Measurements from ENCODE around the gene NPBWR2.
A peak's percentile ranks its signal among the peaks of the same experiment; 100 is the strongest.

Gene NPBWR2

DNA sequence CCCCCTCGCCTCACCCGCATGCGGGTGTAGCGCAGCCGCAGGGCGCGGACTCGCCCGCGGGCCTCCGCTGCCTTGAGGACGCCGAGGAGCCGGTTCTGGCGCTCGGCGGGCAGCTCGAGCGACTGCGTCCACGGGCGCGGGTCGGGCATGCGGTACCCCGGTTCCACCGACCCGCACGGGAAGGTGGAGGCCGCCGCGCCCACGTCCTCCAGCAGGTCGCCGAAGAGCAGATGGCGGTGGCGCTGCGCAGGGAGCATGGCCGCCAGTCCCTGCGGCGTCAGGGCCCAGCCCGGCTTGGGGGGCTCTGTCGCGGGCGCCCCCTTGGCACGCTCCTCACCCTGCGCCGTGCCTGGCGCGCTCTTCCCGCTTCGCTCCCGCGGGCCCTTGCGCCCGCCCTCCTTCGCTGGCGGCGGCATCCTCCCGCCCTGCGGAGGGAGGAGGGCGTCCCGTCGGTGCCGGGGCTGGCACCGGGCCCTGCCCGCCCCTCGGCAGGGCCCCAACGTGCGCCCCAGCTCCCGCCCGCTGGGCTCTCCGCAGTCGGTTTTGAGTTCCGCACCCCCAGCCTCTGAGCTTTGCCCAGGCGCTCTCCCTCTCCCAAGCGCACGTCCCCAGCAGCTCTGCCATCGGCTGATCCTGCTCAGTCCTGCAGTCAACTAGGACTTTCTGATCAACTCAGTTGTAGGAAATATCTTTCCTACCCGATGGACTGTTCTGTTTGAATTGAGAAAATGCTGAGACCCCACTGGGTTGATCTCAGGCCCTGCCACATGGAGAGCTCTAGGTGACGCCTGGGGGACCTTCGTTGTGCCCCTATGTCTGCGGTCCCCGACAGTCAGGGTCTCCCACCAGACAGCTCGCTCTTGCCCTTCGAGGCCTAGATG, 23.3 kb downstream of the NPBWR2 start, which contains the start of gene LKAAEAR1:
TSS of gene LKAAEAR1 (minus strand) at position 595 of the 881 bp plus-strand sequence. CDS start at position 416, 179 bp downstream.
- no peak for DNase-seq

DNA sequence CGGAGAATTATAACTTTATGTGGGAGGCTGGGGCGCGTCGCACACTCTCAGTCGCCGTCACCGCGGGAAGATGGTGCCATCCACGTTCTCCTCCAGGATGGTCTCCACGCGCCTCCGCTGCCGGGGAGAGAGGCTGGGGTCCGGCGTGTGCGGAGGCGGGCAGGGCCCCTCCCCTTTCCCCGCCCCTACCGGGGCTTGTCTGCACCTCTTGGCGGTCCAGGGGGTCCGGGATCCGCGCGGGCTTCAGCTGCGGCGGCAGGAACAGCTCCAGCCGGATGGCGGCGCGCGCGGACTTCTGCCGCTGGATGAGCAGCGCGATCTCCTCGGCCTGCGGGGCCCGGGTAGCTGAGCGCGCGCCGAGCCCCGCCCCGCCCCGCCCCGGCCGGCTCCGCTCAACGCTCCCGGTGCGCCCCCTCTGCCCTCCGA, 24.0 kb downstream of the NPBWR2 start:
- DNase-seq: peak; percentile 78

DNA sequence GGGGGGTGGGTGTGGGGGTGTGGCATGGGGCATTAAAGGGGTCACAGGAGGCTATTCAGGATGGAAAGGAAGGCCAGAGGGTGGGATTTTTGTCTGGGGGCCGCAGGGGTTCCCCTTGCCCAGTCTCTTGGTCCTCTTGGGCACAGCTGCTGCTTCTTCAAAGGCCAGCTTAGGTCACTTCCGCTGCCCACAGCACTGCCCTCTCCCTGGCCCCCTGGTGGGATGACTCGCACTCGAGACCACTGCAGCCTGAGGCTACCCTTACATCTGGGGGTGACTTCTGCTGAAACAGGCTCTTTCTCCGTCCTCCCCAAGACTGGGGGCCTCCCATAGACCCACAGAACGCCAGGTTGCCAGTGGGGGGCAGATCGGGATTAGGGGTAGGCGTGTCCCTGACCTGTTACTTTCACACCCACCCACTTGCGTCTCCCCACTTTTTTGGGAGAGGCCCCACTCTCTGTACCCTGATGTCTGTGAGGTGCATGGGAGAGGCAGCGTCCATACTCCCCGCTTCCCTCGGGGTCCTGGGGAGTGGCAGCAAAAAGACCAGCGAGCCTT, 24.5 kb downstream of the NPBWR2 start:
- DNase-seq: no peak

DNA sequence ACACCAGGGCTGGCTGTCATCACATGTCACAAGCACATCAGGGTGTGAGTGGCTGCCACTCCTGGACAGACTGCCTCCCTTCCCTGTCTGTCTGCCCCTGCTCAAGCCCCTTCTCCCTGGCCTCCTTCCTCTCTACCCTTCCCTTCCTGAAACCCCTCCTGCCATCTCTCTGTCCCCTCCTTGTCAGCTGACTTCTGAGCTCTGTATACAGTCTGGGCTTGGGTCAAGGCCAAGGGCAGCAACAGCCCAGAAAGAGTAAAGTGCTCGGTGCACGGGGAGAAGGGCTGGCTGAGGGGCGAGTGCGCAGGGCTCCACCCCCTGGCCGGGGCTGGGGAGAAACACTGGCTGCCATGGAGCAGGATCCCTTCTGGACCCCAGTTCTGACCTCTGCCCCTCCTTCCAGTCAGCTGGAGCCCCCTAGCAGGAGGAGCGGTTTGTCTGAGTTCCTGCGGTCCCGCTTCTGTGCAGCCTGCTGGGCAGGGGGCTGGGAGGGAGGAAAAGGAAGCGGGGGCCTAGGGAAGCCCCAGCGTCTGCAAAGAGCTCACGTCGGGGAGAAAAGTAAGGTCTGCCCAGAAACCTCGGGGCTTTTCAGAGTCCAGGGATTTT, 25.1 kb downstream of the NPBWR2 start:
- no peak for DNase-seq

DNA sequence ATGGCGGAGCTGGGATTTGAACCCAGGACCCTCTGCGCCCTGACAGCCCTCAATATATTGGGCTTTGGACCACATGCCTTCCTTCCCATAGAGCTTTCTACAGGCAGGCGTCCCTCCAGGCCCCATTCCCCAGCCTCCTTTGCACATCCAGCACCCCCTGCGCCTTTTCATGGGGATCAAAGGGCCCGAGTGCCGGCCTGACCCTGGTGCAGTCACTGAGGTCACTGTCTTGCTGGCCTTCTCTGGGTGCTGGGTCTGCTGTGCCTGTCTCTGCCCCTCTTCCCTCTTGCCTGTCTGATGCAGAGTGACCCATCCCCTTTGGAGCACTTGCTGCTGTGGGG, 25.8 kb downstream of the NPBWR2 start:
- no peak for DNase-seq

DNA sequence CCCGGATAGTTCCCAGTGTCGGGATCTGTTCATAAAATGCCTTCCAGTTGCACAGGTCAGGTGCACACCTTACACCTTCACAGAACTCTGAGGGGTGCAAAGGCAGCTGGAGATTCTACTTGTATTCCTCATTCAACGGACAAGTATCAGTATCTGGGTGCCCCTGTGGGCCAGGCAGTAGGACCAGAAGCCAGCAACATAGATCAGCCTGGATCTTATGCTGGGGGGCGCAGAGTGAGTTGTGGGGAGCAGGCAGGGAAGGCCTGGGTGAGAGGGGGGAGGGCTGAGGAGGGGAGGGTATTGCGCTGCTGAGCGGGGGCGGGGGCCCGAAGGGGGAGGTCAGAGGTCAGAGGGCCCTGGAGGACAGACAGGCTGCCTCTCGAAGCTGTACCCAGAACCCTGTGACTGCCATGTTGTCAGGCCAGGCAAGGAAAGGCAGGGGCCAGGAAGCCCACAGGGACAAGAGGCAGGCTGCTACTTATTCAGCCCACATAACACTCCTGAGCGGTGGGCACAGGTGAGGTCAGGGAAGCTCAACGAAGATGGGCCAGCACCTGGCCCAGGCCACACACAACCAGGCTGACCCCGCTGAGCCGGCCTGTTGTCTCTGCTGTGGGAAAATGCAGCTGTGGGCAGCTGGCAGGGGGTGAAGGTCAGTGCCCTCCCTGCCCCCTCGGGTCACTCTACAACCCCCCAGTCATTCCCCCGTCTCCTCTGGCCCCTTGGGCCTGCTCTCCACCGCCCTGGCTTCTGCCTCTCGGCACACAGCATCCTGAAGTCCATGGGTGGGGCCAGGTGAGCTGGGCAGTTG, 26.3 kb downstream of the NPBWR2 start:
- no peak for DNase-seq

DNA sequence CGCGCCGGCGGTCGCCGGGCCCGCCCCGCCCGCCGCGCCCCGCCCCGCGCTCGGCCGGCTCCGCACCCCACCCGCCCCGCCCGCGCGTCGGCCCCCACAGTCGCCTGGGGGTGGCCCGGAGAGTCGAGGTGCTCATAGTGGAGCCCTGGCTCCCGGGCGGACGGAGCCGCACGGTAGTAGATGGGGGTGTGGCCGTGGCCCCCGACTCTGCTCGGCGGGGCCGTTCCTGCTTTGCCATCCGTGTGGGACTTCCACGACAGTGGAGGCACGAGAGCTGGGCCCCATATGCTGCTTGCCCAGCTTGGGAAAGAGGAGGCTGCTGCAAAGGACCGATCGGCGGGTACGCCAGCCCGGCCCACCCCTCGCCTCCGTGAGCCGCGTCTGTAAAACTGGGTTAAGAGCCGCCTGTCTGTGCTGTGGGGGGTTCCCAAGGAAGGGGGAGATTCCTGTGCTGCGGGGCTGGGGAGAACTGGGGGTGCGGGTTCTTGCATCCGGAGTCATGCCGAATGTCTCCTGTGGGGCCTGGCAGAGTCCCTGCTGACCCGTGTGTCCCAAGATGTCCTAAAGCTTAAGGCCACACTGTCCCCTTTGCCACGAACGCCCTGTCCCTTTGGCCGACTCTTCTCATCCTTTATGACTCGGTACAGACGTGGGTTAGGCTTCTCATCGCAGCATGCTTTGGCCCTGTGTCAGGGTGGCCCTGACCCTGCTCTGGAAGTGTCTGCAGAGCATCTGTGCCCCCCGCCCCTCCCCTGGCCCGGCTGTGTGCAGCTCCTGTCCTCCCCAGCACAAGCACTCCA, 27.2 kb downstream of the NPBWR2 start, which contains the start of gene OPRL1:
TSS of gene OPRL1 (plus strand) at position 70 of the 800 bp plus-strand sequence. CDS start 12,639 bp downstream, outside the sequence.
- peak; percentile 40 for DNase-seq

DNA sequence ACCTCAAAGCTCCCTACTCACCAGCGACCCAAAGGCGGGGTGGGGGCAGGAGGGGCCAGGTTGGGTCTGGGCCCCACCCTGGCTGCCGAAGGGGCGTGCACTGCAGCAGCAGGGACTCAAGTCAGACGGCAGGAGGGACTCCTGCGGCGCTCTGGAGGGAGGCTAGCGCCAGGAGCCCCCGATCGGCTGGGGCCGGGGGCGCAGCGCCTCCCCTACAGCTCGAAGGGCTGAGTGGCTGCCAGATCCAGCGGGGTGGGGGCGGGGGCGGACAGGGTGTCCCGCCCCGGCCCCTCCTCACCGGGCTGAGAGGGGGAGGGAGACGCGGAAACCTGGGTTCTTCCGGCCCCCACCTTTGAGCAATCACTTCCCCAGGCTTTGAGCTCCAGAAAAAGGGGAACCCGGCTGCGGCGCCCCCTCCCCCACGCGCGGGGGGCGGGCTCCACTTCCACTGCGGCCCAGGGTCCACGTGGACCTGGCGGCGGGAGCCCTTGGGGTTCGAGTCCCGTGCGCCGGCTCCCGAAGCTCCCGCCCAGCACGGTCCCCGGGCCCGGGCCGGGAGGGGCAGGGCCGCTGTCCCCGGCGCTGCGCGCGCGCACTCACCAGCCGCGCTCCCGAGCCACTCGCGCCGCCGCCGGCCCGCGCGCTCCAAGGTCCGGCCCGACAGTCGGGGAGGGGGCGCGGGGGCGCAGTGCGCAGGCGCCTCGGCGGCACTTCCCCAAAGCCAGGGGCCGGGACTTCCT, 27.9 kb downstream of the NPBWR2 start, which contains the start of gene RGS19:
TSS of gene RGS19 (minus strand) at position 246 of the 740 bp plus-strand sequence. CDS start 2,632 bp downstream, outside the sequence.
- DNase-seq: peak; percentile 64

DNA sequence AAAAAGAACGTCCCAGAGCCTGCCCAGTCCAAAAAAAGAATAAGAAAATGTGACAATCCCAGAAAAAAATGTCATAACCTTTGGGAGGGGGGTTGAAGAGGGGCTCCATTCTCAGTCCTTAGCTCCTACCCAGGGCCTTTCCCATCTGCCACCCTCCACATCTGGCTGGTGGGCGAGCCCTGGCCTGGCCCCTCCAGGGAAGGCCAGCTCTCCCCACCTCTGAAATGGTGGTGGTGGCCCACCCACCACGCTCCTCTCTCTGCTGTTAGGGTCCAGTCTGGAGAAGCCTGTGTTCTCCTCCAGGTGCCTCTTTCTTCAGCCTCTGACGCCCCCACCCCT, 28.5 kb downstream of the NPBWR2 start:
- no peak for DNase-seq

DNA sequence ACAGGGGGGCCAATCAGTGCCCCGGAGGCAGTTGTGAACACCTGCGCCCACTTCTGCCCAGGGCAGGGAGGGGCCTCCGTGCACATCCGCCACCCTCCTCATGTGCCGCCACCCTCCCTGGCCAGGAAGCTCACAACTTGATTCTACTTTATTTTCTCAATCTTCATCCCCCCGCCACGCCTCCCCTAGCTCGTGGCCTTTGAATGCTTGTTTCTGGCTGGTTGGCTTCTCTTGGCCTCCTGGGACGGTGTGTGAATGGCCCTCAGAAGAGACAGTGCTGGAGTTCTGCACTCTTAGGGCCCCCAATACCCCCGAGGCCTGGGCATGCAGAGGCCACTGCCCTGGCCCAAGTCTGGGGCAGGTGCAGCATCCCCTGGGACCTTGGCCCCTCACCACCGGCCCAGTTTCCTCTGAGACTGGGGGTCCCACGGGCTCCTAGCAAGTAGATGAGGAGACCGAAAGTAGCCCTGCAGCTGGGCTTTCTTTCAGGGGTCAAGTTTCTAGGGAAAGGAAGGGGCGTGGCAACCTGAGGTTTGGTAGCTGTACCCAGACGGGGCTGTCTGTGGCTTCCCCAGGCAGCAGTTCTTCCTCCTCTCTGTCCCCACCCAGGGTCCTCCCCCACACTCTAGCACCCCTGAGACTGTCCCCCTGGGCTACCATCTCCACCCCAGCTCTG, 29.4 kb downstream of the NPBWR2 start:
- peak; percentile 68 for DNase-seq

DNA sequence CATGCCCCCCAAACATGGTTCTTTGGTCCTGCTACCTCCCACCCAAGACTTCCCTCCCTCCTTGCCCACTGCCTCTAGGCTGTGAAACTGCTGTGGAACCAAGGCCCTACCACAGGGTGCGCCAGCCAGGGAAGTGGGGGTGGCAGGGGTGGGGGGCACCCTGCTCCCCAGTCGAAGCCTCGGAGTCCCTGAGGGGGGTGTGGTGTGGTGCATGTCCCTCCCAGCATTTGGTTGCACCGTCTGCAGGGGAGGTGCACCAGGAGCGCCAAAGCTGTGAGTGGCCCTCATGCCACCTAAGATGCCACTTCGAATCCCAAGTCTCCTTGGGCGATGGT, 29.9 kb downstream of the NPBWR2 start:
- DNase-seq: no peak

DNA sequence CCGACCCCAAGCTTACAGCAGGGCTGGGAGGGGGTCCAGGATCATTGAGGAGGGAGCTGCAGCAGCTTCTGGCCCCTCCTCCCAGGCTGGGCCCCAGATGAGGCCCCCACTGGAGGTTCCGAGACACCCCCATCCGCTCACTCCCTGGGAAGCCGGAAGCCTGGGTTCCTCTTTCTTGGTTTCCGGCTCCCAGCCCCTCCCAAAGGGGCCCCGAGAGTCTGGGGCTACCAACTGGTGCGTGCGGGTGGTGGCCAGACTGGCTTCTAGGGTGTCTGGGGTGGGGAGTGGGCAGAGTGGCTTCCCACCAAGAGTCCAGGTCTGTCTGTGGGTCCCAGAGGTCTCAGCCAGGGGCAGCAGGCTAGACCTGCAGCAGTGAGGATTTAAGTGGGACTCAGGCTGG, 30.3 kb downstream of the NPBWR2 start:
- peak; percentile 52 for DNase-seq

DNA sequence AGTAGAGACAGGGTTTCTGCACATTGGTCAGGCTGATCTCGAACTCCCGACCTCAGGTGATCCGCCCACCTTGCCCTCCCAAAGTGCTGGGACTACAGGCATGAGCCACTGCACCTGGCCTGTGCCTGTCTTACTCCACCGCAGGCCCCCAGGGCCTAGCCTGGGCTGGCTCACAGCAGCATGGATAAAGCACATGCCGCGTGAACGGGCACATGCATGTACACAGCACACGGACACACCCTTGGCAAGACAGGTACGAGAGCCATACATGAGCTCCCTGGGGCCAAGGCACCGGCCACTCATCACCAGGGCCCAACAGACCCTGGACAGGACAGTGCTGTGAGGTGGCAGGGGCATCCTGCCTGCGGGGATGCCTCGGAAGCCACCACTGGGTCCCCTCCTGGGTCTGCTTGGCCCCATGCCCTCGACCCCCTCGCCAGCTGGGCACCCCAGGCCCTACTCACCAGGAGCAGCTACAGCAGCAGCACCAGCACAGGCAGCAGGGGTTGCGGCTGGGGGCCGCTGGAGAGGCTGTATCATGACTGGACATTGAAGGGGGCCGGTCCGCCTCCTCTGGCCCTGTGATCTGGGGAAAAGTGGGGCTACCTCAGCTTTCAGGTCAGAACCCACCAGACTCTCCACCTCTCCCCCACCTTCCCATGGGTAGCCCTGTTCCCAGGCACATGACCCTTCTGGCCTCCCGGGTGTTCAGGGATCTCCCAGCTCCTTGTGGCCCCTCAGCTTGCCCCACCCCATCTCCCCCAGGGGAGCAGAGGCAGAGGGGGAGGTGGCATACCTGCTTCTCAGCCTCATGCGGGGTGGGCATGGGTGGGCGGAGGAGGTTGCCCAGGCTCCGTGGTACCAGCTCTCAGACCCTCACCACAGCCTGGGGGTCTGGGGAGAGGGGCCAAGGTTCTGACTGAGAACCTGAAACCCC, 31.0 kb downstream of the NPBWR2 start:
- no peak for DNase-seq

DNA sequence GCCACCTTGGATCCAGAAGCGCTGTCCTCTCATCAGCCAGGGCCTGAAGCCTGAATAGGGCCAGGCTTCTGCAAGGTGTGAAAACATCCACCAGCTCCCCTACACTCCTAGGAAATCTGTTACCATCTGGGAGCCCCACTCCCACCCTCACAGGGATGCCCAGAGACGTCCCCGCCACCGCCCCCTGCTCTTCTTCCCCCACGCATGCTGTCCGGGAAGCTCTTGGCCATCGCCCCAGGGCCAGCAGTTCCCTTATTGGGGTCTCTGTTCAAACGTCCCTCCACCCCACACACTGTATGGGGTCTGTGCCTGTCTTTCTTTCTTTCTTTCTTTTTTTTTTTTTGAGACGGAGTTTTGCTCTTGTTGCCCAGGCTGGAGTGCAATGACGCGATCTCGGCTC, 31.8 kb downstream of the NPBWR2 start:
- DNase-seq: no peak

DNA sequence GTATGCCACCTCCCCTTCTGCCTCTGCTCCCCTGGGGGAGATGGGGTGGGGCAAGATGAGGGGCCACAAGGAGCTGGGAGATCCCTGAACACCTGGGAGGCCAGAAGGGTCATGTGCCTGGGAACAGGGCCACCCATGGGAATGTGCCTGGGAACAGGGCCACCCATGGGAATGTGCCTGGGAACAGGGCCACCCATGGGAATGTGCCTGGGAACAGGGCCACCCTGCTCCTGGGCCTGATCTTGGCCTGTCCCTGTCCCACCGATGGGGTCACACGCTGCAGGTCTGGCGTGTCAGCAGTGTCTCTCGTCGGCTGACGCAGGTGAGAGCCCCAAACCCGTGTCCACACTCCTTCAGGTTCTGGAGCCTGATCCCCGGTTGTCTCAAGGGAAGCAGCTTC, 32.4 kb downstream of the NPBWR2 start:
- no peak for DNase-seq

DNA sequence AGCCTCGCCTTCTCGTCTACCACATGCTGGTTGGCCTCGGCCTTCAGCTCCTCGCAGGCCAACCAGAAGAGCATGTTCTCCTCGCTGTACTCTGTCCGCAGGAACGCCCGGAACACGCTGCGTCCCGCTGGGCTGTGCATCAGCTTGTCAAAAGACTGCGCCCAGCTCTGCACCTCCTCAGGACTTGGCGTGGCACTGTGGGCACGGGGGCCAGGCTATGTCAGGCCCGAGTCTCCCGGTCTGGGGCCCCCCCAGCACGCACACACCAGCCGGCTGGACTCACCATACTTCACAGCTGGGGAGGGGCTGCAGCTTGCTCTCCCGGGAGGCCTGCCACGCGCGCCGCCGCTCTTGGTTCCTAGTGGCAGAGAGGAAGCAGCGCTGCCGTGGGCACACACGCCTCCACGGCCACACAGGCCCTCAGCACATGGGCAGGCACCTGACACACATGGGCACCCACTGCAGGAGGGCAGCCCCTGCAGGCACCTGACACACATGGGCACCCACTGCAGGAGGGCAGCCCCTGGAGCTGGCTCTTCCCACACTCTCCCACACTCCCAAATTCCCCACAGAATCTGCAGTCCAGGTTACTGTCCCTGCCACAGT, 33.1 kb downstream of the NPBWR2 start:
- no peak for DNase-seq

DNA sequence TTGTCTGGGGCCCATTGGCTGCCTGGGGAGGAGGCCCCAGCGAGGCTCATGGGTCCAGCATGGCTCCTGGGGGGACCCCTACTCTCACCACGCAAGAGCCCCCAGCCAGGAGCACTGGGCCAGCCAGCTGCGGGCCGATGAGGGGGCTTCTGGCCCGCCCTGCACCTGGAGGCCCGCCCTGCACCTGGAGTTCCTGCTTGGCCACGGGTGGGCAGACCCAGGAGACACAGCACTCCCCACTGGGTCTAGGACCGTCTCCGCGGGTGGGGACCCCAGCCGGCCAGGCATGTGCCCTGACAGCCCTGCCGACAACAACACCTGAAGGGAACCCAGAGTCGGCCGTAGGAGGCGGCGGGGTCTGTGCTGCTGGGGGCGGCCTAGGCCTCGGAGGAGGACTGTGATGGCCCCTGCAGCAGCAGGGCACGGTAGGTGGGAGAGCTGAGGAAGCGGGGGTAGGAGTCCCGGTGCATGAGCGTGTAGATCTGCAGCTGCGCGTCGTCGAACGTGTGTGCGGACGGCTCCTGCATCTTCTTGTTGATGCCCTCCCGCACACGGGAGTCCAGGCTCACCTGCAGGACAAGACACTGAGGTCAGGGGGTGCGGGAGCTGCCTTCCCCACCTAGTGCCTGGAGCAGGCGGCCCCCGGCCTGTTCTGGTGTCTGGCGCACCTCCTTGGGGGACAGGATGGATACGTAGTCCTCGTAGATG, 33.7 kb downstream of the NPBWR2 start:
- no peak for DNase-seq

DNA sequence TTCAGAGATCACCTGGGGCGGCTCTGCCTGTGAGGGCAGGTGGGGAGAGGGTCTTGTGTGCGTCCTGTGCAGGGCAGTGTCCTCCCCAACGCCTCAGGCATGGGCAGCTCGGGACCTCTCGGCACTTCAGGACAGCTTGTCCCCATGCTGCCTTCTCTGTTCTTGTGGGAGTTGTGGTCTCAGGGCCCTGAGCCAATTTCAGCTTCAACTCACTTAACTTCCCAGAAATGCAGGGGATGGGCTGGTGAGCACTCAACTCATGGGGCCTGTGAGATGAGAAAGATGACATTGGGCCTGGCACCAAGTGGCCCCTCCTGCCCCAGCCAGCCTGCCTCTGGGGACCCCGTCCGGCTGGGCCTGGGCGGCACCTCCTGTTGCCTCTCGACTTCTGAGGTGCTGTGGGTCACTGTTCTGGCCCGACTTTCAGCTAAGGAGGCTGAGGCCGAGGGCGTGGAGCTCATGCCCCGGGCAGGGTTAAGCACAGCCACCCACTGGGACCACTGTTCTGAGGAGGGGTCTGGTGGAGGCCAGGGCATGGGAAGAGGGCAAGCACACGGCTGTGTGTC, 34.8 kb downstream of the NPBWR2 start:
- DNase-seq: no peak
